LNCAP (cell line): ENCODE results near the gene TEAD1.

Source experiments
- CTCF ChIP-seq: fragments of 450-650 bp; IDR thresholded peaks from 2 replicates; pipeline ENCODE4 v1.5.1; 2017; ENCODE audit warnings: mild to moderate bottlenecking

The TEAD1 gene

GRCh38 chr11:12786450-12786849 is 112.2 kb downstream of the TEAD1 start:
- no peak for TF ChIP-seq CTCF

- no peak for TF ChIP-seq CTCF
Observed at GRCh38 chr11:12786891-12787290, 112.7 kb downstream of the TEAD1 start.

- TF ChIP-seq CTCF: no peak
Observed at GRCh38 chr11:12787847-12788246, 113.6 kb downstream of the TEAD1 start.

- TF ChIP-seq CTCF: no peak
Observed at GRCh38 chr11:12789054-12789453, 114.8 kb downstream of the TEAD1 start.

- TF ChIP-seq CTCF: no peak
Observed at GRCh38 chr11:12789596-12790215, 115.5 kb downstream of the TEAD1 start.

- TF ChIP-seq CTCF: no peak
Observed at GRCh38 chr11:12790861-12791616, 116.8 kb downstream of the TEAD1 start.

GRCh38 chr11:12792018-12792417 is 117.8 kb downstream of the TEAD1 start:
- TF ChIP-seq CTCF: no peak
